Non-pigmented ciliary epithelial cell (primary cell): ENCODE measurements around the gene RETN.

Source experiments
- DNase-seq: peaks from one replicate; pipeline ENCODE4 v3.0.0-alpha.2; 2010; ENCODE audit warnings: low read depth

RETN gene

DNA sequence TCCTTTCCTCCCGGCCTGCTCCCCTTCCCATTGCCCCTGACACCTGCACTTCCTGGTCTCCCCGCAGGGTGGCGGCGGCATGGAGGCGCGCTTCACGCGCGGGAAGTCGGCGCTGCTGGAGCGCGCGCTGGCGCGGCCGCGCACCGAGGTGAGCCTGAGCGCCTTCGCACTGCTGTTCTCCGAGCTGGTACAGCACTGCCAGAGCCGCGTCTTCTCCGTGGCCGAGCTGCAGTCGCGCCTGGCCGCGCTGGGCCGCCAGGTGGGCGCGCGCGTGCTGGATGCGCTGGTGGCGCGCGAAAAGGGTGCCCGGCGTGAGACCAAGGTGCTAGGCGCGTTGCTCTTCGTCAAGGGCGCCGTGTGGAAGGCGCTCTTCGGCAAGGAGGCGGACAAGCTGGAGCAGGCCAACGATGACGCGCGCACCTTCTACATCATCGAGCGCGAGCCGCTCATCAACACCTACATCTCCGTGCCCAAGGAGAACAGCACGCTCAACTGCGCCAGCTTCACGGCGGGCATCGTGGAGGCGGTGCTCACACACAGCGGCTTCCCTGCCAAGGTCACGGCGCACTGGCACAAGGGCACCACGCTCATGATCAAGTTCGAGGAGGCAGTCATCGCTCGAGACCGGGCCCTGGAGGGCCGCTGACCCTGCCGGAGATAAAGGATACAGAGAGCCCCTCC, 13.5 kb downstream of the RETN start:
- DNase-seq = no peak

DNA sequence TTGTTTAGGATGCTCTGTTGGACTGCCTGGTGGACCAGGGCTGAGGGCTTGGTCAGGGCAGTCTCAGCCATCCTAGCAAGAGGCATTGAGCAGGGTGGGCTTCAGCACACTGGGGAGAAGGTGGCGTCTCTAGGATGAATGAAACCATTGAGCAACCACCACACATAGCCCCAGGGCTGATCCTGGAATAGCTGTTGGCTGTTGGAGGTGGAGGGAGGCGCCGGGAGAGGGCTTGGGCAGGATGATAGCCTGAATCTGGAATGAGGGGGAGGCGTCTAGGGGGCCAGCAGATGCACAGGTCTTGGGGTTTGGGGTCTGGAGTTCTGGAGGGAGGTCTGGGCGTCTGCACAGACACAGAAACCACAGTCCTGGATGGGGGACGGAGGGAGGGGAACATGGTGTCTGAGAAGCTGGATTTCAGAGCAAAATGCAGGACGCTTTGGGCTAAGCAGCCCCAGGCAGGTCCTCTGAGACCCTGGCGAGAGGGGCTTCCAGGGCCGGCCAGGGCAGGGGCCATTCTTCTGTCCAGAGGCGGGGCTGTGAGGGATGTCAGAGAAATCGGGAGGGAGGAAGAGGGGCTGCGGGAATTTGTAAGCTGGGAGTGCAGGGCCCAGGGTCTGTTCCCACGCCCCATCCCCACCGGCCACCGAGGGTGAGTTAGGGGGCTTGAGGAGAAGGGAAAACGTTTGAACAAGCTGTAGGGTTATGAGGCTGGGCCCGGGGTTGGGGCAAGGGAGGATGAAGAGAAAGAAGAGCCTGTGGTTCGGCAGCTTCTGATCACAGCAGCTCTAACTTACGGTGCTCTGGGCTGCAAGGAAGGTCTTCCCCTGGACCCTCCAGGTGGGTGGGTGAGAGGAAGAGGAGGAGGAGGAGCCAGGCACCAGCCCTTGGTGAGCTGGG, 16.9 kb downstream of the RETN start:
- no peak for DNase-seq

DNA sequence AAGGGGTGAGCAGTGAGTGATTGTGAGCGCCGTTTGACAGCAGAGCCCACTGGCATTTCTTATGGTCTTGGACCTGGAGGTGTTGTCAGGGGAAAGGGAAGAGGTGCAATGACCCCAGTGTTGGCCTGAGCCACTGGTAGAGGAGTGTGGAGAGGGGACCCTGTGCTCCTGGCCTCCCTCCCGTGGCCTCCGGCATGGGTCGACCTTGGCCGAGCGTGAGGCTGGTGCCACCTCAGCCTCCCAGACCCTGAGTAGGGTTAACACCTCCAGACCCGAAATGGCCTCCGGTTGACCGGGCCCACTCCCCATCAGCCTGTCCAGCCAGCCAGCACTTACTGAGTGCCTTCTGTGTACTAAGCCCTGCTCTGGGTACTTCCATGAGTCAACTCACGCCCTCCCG, 18.3 kb downstream of the RETN start:
- no peak for DNase-seq

GRCh38 chr19:7689165-7689564, 20.3 kb downstream of the RETN start:
- DNase-seq = no peak

- DNase-seq = no peak
These were observed 22.0 kb downstream of the RETN start for GRCh38 chr19:7690779-7691258.

GRCh38 chr19:7691497-7691896, 22.6 kb downstream of the RETN start:
- DNase-seq = no peak

- no peak for DNase-seq
These were observed 23.7 kb downstream of the RETN start for GRCh38 chr19:7692417-7693088.

DNA sequence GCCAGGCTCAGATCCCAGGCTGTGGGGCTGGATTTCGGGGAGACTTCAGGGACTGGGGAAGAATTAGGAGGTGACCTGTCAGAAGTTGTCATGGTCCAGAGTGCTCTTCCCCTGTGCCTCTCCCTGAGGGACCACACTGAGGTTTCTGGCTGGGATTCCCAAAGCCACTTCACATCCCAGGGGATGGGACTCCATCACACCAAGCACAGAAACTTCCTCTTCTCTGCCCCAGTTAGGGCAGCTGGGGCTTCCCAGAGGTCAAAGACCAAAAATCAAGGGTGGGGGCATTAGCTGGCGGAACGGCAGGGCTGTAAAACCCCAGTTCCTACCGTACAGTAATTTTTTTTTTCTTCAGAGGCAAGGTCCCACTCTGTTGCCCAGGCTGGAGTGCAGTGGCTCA, 25.6 kb downstream of the RETN start:
- no peak for DNase-seq

- DNase-seq = no peak
These were observed 29.0 kb downstream of the RETN start for GRCh38 chr19:7697721-7698287.

- DNase-seq = no peak
These were observed 29.7 kb downstream of the RETN start for GRCh38 chr19:7698583-7698982.

DNA sequence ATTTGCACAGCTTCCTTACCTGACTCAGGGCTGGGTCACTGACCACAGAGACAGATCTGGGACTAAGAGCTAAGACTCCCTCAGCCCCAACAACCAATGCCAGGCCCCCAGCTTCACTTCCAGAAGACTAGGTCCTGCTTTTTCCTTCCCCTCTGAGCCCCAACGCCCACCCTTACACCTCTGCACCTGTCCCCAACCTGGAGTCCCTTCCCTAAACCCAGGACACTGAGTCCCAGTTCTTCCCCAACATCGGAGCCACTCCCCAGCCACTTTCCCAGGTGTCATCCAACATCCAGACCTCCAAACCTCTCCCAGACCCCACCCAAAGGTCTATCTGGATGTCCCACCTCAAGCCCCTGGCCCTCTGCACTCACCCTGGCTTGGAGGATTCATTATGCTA, 30.2 kb downstream of the RETN start:
- no peak for DNase-seq

DNA sequence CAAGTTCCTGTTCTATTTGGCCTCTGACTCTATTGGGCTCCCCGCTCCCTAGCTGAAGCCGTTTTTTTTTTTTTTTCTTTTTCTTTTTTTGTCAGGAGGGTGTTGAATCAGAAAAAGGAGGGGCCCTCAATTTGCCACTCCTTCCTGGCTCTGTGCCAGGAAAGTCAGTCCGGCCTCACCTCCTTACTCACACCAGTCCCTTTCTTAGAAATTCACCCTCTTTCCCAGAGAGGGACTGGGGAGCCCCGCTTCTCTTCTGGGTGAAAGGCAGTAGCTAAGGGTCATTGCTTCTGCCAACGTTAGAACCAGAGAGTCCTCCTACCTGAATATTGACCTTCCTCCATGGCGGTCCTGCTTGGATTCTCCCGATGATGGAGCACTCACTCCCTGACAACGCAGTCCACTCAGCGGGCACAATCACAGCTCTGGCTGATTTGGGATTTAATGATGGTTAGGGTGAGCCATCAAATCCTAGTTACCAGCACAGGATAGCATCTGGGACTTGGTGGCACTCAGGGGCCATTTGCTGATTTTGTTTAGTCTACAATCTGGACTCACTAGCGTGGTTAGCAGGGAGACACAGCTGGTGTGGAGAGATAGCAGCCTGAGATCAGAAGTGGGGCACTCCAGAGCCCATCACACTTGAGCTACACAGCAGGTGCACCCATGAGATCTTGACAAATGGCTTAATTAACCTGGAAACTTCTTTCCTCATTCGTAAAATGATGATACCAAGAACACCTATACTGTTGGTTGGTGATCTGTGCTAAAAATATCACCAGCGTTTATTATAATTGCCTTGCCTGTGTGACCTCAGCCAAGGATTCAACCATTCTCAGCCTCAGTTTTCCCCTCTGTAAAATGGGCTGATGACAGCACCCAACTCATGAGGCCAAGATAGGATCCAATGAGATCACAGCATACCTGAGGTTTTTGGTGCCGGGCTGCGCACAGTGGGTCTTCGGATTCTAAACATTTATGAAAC, 30.9 kb downstream of the RETN start:
- no peak for DNase-seq

DNA sequence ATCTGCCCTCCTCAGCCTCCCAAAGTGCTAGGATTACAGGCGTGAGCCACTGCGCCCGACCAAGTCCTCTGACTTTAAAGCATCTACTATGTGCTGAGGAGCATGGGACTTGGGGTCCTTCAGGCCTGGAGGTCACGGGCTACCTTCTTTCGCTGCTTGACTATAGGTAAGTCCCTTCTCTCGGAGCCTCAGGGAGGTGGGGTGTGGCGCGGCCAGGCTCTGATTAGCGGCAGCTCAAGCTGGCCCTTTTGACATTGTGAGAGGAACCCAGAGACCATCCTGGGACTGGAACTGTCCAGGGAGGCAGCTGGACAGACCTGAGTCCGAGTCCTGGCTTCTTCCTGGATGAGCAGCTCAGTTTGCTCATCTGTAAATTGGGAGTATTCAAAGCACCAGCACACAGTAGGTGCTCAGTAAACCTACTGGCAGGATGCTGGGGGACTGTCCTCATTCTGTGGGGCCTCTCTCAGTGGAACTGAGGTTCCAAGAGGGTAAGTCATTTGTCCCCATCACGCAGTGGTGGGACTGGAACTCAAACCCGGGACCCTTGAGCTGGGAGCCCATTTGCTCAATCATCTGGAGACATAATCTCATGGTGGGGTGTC, 32.3 kb downstream of the RETN start:
- DNase-seq = no peak

DNA sequence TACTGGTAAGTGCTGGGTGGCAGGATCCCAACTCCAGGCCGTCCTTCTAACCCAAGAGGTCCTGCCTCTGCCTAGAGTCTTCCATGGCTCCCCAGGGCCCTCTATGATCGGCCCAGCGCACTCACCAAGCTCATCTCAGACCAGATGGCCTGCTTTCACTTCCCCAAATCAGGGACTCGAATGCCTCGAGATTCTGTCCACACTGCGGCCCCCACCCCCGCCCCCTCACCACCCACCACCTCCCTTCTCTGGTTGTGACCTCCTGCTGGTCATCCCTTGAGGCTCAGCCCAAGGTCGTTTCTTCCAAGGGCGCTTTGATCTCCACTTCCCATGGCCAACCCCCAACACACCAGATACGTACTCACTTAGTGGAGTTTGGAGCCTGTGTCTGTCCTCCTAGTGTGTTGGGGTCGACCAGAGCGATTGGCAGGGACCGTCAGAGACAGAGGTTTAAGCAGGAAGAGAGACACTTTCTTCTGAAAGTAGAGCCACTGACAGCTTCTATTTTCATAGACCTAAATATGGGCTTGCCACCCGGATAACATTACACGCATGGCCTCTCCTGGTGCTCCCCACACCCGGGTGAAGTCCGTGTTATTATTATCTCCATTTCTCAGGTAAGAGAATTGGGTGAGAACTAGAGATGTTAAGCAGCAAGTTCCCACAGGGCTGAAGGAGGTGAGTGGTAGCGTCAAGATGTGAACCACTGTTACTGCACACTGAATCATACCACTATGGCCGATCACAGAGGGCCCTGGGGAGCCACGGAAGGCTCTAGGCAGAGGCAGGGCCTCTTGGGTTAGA, 33.0 kb downstream of the RETN start, which contains the start of gene FCER2:
Gene FCER2 (minus strand): TSS at position 478 of the 804 bp plus-strand sequence. CDS start 2,371 bp downstream, outside the sequence.
- DNase-seq = no peak

- no peak for DNase-seq
These were observed 34.5 kb downstream of the RETN start for GRCh38 chr19:7703332-7703731.

DNA sequence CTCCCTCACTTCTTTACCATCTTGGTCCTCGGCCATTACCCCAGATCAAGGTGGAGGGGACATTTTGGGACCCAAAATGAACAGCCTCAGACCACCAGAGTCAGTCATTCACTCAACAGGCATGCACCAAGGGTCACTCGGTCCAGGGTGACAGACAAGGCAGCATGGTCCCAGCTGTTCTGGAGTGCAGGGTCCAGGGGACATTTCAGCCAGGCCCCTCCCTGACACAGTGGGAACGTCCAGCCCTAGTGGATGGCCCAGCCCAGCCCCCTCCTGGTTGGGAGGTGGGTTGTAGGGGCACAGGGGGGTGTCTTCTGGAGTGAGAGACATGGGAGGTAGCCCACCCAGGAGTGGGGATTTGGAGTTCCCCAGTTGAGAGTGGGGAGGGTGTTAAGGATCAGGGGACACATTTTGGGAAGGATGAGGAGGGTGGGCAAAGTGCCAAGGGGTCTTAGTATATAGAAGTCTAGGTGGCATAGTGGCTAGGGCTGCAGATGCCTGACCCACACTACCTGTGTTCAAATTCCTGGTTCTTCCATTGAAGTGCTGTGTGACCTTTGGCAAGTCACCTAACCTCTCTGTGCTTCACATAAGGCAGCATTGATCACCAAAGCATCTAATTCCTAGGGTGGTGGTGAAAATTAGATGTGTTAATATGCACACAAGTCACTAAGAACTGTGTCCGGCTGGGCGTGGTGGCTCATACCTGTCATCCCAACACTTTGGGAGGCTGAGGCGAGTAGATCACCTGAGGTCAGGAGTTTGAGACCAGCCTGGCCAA, 35.6 kb downstream of the RETN start:
- DNase-seq = no peak

DNA sequence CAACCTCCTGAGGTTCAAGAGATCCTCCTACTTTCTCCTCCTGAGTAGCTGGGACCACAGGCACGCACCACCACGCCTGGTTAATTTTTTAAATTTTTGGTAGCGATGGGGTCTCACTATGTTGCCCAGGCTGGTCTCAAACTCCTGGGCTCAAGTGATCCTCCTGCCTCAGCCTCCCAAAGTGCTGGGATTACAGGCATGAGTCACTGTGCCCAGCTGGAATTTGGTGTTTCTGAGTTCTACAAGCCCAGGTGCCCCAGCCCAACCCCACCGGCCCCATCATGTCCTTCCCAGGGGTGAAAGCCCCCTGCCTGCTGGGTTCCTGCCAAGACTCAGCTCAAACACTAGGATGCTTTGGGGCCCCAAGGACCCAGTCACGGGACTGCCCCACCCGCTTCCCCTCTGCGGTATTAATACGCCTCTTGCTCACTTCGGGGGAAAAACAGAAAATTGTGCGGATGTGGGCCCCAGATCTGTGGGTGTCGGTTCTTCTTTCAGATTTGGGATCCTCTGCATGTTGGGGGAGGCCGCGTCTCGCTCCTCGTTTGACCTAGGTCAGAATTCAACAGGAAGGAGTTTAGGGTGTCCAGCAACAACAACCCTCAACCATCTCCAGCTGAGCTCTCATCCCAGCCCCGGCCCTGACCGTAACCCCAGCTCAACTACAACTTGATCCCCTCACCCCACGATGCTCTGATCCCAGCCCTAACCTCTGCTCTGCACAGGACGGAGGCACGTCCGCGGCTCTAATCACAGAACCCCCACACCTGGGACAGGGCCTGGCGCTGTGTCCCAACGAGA, 36.7 kb downstream of the RETN start:
- no peak for DNase-seq
